CD4-positive, alpha-beta T cell treated with Interferon alpha-2 for 1 hour (primary cell): ENCODE data around the gene PRODH2.

Source experiments
- DNase-seq, 2 donors: peaks; one replicate each; pipeline ENCODE4 v3.0.0-alpha.2; 2020 to 2022

Gene PRODH2, protein sequence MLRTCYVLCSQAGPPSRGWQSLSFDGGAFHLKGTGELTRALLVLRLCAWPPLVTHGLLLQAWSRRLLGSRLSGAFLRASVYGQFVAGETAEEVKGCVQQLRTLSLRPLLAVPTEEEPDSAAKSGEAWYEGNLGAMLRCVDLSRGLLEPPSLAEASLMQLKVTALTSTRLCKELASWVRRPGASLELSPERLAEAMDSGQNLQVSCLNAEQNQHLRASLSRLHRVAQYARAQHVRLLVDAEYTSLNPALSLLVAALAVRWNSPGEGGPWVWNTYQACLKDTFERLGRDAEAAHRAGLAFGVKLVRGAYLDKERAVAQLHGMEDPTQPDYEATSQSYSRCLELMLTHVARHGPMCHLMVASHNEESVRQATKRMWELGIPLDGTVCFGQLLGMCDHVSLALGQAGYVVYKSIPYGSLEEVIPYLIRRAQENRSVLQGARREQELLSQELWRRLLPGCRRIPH

DNA sequence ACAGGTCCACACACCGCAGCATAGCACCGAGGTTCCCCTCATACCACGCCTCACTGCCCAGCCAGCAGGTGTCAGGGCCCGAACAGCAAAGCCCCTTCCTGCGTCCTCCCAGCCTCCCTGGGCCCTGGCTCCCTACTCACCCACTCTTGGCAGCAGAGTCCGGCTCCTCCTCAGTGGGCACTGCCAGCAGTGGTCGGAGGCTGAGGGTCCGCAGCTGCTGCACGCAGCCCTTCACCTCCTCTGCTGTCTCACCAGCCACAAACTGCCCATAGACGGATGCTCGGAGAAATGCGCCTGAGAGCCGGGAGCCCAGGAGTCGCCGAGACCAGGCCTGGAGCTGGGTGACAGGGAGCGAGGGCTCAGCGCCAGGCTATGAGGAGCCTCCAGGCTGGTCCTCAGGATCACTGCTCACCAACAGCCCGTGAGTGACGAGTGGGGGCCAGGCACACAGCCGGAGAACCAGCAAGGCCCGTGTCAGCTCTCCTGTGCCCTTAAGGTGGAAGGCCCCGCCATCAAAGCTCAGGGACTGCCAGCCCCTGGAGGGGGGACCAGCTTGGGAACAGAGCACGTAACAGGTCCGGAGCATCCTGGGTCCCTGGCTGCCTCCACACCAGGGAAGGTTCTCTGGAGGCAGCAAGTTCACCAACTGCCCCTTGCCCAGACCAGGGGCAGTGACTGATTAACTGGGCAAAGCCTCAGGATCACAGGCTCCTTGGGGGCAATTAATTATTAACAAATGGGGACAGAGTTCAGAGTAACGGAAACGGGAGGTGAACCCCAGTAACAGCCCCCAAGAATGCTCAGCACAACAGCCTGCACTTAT, at the start of gene PRODH2:
PRODH2 (minus strand) TSS at position 626 of the 823 bp plus-strand sequence; CDS start at position 586, 40 bp downstream.
- no peak for DNase-seq

DNA sequence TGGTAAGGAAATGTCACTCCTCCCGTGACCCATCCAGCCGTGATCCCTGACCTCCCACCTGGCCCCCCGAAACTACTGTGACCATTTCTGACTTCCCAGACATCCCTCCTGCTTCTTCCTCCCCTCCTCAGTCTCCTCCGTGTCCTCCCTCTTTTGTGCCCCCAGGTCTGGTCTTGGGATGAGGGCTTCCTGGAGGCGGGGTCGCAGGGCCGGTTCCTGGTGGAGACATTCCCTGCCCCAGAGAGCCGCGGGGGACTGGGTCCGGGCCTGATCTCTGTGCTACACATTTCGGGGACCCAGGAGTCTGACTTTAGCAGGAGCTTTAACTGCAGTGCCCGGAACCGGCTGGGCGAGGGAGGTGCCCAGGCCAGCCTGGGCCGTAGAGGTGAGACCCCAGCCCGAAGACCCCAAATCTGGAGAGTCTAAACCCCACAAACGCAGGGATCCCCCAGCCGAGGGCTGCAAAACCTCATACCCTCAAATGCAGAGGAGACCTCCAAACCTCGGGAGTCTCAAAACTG, 49.1 kb upstream of the PRODH2 start:
- DNase-seq, result no peak

- no peak for DNase-seq
Observed at GRCh38 chr19:35860818-35861639, 48.4 kb upstream of the PRODH2 start.

DNA sequence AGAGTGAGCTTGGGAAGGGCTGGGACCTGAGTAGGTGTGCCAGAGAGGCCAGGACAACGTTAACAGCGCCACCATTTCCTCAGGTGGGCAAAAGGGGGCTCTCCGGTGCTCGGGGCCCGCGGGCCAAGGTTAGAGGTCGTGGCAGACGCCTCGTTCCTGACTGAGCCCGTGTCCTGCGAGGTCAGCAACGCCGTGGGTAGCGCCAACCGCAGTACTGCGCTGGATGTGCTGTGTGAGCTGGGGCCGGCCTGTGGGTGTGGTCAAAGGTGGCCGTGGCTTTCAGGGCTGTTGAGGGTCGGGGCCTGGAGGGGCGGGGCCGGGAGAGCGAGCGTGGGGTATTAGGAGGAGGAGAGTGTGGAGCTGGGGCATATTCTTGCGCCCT, 47.8 kb upstream of the PRODH2 start:
- DNase-seq, result no peak

DNA sequence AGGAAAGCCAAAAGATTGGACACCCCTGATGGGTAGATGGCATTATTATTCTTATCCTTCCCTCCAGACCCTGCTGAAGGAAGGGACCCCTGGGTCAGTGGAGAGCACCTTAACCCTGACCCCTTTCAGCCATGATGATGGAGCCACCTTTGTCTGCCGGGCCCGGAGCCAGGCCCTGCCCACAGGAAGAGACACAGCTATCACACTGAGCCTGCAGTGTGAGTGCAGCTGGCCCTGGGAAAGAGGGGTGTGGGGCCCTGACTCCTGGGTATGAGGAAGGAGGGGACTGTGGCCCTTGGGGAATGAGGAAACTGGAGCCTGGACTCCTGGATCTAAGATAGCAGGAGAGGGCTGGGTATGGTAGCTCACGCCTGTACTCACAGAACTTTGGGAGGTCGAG, 46.8 kb upstream of the PRODH2 start:
- DNase-seq, result no peak

- no peak for DNase-seq
Observed at GRCh38 chr19:35858311-35858710, 45.7 kb upstream of the PRODH2 start.

DNA sequence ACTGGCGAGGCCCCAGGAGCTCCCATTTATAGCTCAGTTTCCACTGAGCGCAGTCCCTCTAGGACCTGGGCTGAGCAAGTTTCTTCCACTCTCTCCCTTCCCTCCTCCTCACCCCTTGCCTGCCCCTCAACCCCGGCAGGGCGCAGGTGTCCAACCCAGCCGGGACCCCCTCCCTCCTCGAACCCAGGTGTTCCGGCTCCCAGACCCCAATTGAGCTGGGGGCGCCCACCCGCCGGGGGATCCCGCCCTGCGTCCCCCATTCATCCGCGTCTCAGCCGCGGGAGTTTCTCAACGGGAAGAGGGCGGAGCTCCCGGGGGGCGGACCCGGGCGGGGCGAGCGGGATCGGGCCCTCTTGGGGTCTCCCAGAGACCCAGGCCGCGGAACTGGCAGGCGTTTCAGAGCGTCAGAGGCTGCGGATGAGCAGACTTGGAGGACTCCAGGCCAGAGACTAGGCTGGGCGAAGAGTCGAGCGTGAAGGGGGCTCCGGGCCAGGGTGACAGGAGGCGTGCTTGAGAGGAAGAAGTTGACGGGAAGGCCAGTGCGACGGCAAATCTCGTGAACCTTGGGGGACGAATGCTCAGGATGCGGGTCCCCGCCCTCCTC, 44.0 kb upstream of the PRODH2 start, which contains the start of gene KIRREL2:
KIRREL2 (plus strand) TSS at position 366 of the 604 bp plus-strand sequence; CDS start at position 575, 209 bp downstream.
- DNase-seq, result peak in 1 of 2 donors; percentile 21

DNA sequence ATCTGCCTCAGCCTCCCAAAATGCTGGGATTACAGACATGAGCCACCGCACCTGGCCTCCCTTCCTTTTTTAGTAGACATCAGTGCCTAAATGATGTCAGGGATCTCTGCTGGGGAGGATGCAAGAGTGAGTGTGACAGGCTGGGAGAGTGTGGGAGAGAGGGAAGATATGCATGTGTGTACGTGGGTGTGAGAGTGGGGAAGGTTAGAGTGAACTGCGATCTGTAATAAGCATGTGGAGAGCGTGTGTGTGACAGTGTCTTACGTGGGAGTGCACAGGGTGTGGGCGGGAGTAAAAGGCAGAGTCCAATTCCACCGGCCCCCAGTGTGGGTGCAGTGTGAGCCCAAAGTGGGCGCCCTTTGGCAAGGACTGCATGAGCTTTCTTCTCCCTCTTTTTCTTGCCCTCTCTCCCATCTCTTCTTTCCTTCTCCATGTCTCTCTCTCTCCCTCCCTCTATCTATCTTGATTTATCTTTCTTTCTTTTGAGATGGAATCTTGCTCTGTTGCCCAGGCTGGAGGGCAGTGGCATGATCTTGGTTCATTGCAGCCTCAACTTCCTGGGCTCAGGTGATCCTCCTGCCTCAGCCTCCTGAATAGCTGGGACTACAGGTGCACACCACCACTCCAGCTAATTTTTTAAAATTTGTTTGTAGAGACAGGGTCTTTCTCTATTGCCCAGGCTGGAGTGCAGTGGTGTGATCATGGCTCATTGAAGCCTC, 40.6 kb upstream of the PRODH2 start:
- no peak for DNase-seq

DNA sequence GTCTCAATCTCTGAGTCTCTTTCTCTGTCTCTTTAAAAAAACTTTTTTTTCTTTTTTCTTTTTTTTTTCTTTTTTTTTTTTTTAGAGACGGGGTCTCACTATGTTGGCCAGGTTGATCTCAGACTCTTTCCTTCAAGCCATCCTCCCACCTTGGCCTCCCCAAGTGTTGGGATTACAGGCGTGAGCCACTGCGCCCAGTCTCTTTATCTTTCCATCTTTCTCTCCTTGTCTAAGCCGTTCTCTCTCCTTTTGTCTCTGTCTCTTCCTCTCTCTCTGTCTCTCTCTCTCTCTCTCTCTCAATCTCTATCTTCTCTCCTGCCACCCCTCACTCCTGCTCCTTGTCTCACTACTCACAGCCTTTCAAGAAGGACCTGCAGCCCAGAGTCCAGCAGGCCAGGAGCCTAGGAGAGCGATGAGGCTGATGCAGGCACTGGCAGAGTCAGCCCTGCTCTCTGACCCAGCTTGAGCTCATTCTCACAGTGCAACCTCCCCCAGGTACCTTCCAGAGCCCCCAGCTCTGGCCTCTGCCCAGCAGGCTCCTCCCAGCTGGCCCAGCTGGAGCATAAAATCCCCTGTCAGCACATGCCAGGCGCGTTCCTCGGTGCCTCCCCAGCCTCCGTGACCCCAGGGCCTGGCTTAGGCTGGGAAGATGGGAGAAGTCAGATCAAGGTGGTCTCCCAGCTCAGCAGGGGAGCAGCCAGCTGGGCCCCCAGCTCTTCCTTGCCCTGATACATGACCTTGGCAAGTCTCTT, 39.6 kb upstream of the PRODH2 start, which contains the start of gene NPHS1:
NPHS1 (minus strand) TSS at position 476 of the 752 bp plus-strand sequence. CDS start 667 bp downstream, outside the sequence.
- no peak for DNase-seq

DNA sequence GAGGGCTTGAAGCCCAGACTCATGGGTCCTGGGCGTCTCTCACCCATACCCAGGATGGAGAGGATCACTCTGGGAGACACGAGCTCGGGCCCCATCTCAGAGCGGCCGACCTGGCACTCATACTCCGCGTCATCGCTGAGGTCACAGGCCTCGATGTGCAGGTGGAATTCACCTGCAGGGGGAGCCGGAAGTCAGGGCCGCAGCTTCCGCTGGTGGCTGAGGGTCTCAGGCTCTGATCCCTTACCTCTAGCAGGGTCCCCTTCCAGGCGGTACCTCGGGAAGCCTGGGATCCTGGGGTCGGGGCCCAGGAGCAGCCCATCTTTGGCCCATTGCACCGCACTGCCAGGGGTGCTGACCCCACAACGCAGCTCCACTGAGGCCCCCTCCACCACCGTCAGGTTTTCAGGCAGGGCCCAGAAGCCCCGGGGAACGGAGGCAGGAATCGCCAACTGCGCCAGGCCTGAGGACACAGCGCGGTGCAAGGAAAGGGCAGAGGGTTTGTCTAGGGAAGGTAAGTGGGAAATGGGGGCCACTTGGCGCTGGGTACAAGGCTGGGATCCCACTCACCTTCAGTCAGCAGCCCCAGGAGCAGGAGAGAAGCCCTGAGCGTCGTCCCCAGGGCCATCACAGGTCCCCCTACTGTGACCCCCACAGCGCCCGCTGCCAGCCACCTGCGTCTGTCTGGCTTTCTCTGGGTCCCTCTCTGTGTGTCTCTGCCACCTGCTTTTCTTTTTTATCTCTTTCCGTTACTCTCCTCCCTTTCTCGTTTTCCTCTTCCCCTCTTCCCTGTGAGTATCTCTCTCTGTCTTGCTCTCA, 38.8 kb upstream of the PRODH2 start:
- no peak for DNase-seq

DNA sequence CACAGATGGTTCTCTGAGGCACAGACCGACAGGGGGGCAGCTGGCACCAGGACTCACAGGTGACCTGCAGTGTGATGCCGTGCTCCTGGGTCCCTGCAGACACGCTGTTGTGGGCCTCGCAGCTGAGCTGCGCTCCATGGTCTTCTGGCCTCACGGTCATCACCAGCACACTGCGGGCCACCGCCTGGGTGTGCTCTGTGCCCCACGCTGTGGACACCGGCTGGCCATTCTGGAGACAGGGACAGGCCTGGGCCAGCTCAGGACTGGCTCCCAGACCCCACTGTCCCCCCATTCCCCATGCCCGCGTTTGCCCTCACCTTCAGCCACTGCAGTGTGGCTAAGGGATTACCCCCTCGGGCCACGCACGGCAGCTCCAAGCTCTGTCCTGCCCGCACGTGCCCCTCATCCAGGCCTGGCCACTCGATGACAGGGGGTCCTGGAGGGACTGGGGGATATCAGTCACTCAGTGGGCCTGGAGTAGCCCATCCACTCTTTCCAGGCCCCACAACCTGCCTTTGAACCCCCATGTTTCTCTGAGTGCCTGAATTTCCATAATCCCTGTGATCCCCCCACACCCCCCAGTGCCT, 36.4 kb upstream of the PRODH2 start:
- no peak for DNase-seq

- DNase-seq, result no peak
Observed at GRCh38 chr19:35848486-35848885, 35.8 kb upstream of the PRODH2 start.

GRCh38 chr19:35847911-35848310, 35.3 kb upstream of the PRODH2 start:
- no peak for DNase-seq

DNA sequence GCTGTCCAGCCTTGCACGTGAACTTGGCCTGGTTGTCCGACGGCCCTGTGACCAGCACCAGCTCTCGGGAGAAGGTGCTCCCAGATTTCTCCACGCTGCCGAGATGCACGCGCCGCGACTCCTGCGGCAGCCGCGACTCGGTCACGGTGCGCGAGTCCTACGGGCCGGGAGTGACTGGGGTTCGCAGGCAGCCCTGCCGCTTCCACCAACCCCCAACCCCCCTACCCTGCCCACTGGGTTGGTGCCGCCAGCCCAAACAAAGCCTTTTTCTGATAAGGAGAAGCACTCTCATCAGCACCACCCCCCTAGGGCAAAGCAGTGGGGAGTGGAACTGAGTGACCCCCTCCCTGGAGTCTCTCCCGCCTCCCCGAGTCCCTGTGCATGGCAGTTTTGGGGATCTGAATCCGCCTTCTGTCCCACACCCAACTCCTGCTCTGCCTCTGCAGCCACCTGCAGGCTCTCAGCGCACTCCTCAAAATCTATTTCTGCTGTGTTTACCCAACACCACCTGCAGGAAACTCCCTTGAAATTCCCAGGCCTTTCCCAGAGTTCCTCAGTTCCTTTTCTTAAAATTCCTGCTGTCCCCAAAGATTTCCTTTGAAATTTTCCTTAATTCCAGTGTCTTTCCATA, 33.5 kb upstream of the PRODH2 start:
- no peak for DNase-seq

GRCh38 chr19:35845215-35846037, 32.8 kb upstream of the PRODH2 start:
- DNase-seq, result no peak

DNA sequence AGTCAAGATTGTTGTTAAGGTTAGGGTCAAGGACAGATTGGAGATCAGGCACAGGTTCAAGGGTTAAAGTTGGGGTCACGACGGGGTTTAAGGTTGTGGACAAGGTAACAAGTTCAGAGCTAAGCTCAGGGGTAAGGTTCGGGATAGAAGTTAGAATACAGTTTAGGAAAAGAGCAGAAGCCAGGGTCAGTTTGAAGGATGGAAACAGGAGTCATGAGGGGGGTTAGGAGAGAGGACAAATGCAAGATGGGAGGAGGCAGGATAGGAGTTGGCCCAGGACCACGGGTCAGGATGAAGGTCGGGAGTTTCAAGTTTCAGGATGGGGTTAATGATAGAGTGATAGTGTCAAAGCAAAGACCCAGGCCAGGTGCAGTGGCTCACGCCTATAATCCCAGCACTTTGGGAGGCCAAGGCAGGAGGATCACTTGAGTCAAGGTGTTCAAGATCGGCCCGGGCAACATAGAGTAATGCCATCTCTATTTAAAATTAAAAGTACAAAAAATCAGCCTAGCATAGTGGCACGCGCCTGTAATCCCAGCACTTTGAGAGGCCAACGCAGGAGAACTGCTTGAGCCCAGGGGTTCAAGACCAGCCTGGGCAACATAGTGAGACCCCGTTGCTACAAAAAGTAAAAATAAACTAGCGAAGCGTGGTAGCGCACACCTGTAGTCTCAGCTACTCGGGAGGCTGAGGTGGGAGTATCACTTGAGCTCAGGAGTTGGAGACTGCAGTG, 32.0 kb upstream of the PRODH2 start:
- DNase-seq, result no peak
